Suppressor macrophage treated with lipopolysaccharide for 1 hour (primary cell): ENCODE results near the gene SLC35E2B.
A peak's percentile ranks its signal among the peaks of the same experiment; 100 is the strongest.
"Not testable (repeated sequence)": the region's sequence is repeated elsewhere in the genome, so short reads cannot be mapped to it uniquely, and the experiment has no call there.

Experiments
- DNase-seq, 3 donors: peaks; one replicate each; pipeline ENCODE4 v3.0.0-alpha.2; 2020 to 2022

Gene SLC35E2B

DNA sequence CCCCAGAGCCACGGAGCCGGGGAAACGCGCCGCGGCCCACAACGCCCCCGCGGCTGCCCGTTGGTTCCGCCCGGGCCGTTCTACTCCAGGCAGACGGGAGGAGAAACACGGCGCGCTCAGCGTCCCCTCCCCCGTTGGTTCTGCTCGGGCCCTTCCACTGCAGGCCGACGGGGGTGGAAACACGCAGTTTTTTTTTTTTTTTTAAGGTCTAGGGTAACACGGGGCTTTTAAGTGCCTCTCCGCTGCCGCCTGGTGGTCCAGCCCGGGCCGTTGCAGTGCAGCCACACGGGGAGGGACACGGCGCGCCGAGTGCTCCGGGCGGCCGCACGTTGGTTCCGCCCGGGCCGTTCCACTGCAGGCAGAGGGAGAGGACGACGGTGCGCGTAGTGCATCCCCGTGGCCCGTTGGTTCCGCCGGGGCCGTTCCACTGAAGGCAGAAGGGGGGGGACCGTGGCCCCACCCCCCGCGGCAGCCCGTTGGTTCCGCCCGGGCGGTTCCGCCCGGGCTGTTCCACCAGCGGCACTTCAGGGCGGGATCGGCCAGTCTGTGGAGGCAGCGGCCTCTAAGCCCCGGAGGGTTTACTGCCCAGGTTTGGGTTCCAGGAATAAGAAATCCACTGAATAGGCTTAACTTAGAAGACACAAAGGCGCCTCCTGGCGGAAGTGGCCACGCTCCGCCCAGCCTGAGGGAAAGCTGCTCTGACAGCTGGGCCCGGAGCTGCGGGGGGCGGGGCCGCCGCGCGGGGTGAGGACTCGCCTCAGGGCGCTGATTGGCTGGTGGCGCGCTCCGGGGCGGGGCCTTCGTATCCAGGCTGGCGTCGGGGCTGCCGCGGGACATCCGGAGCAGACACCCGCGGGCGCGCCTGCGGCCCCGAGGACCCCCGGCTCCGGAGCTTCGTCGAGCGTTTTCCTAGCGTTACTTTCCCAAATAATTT is at the start of gene SLC35E2B:
Gene SLC35E2B, minus strand, starts transcription at position 82 of the 934 bp plus-strand sequence. CDS start 16,096 bp downstream, outside the sequence.
- peak; percentile 92 to 94 (median 94) for DNase-seq

GRCh38 chr1:1741013-1741412 is 48.4 kb upstream of the SLC35E2B start:
- peak; percentile 80 to 96 (median 94) for DNase-seq

GRCh38 chr1:1738799-1739337 is 46.3 kb upstream of the SLC35E2B start:
- DNase-seq: not testable (repeated sequence)

DNA sequence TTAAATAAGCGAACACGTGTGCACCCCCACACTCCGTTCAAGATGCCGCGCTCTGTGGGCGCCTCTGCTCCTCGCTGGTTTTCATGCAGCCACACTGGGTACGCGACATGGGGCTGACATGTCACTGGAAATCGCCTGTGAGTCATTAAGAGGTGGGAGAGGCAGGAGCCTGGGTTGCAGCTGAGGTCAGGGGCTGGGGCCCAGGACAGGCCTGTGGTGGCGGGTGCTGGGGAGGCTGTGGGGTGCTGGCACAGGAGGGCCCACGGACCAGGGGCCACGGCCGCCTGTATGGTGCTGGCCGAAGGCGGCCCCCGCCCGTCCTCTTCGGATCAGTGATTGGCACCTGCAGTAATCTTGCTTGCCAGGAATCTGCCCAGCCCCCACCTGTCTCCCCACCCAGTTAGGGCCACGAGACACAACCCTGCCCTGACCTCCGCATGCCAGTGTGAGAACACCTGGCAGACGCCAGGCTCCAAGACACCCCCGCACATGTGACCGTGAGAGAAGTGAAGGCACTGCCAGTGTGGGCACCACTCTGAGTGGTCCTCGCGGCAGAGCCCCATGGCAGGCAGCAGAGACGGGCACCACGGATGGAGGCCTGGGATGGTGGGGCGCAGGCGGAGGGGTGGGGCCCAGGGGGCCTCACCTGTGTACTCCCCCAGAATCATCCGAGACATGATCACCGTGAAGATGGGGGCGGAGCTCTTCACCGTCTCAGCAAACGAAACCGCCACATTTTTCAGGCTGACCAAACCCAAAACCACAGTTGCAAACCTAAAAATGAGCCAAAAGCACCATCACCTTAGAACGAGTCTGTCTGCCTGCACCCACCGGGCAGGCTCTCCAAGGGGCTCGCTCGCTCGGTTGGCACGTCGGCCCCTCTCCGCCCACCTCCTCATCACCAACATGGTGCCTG is 45.3 kb upstream of the SLC35E2B start:
- DNase-seq: not testable (repeated sequence)

- no peak for DNase-seq
Measured at GRCh38 chr1:1732381-1732780, 39.8 kb upstream of the SLC35E2B start.

DNA sequence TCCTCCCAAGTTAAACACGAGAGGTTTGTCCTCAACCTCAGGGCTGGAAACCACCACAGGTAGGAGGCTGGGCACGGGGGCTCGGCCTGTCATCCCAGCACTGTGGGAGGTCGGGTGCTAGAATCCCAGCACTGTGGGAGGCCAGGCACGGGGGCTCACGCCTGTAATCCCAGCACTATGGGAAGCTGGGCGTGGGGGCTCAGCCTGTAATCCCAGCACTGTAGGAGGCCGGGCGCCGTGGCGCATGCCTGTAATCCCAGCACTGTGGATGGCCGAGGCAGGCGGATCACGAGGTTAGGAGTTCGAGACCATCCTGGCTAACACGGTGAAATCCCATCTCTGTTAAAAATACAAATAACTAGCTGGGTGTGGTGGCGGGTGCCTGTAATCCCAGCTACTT is 38.3 kb upstream of the SLC35E2B start:
- no peak for DNase-seq

- not testable (repeated sequence) for DNase-seq
Measured at GRCh38 chr1:1730230-1730629, 37.6 kb upstream of the SLC35E2B start.

DNA sequence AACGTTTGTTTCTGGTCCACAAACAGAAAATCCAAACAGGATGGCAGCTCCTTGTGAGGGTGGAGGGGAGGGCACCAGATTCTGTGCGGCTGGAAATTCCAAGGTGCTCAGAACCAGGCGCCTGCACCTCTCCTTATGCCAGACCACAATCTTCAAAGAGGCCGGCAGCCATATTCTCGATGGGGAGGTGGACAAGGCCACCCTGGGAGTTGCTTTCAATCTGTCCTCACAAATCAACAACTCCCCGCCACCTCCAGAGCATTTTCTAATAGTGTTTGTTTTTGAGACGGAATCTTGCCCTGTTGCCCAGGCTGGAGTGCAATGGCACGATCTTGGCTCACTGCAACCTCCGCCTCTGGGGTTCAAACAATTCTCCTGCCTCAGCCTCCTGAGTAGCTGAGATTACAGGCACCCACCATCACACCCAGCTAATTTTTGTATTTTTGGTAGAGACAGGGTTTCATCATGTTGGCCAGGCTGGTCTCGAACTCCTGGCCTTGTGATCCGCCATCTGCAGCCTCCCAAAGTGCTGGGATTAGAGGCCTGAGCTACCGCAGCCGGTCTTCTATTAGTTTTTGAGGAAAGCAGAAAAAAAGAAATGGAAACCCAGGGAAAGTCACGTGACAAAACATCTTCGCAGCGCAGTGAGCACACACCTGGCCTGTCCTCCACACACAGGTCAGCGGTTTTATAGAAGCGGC is 36.7 kb upstream of the SLC35E2B start:
- not testable (repeated sequence) for DNase-seq

DNA sequence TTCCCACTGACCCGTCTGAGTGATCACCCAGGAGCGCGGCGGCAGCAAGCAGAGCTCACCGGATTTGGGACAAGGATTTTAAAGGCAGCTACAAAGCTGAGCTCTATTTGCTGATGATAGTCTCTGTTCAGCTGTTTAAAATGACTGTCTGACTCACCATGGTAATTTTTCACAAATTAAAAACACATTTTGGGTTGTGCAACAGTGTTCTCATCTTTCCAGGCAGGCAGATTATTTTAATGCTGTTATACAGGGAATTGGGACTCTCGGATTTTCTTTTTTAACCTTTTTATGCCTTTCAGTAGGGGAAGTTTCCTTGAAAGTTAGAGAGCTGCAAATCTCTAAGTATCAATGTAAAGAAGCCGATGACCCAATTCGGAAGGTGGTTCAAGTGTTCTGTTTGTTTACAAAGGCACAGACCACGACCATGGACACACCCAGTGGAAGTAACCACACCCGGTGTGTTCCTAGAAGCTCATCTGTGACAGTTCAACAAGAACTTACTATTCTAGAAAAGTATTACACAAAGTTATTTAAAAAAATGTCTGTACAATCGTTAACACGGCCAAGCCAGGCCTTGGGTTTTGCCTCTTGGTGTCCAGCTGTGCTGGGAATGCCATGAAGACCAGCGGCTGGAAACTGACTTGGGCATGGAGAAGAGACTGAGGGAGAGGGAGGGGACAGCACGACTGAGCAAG is 35.9 kb upstream of the SLC35E2B start:
- not testable (repeated sequence) for DNase-seq

DNA sequence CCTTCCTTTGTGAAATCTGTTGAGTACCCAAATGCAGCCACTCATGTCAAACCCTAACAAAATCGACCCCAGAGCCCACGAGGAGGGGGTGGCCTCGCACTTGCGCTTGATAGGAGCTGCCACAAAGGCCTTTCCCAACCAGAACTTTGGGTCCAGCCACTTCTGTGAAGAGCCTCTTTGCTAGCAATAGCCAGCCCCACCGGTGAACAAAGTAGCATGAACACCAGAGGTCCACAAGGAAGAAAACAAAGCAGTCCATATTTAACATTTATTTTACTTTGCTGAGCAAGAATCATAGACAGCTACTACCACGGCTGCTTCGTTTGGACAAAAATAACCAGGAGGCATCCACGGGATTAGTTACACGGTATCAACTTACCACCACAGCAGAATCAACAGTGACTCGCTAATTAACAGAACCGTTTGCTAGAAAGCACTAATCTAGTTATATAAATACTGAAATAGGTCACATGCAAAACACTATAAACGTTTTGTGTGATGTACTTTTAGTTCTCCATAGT is 34.6 kb upstream of the SLC35E2B start:
- not testable (repeated sequence) for DNase-seq

DNA sequence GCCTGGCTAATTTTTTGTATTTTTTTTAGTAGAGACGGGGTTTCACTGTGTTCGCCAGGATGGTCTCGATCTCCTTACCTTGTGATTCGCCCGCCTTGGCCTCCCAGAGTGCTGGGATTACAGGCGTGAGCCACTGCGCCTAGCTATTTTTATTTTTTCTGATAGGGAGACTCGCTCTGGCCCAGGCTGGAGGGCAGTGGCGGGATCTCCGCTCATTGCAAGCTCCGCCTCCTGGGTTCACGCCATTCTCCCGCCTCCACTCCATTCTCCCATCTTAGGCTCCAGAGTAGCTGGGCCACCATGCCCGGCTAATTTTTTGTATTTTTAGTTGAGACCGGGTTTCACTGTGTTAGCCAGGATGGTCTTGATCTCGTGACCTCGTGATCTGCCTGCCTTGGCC is 33.5 kb upstream of the SLC35E2B start:
- DNase-seq: not testable (repeated sequence)

- DNase-seq: peak; percentile 99 to 100 (median 100)
Measured at GRCh38 chr1:1724035-1724864, 31.7 kb upstream of the SLC35E2B start, which contains the start of gene CDK11A. TSS of gene CDK11A (minus strand) at chr1:1724357. CDS start at chr1:1722818, 1,539 bp downstream.

DNA sequence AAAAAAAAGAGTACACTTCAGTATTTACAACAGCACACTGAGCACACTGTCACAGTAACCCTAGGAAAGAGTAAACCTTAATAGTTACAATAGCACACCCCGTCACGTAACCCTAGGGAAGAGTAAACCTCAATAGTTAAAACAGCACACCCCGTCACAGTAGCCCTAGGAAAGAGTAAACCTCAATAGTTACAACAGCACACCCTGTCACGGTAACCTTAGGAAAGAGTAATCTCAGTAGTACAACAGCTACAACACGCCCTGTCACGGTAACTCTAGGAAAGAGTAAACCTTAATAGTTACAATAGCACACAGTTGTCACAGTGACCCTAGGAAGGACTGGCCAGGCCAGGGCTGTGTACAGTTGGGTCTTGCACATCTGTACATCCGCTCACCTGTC is 28.6 kb upstream of the SLC35E2B start:
- no peak for DNase-seq

GRCh38 chr1:1715109-1715883 is 22.7 kb upstream of the SLC35E2B start:
- not testable (repeated sequence) for DNase-seq

DNA sequence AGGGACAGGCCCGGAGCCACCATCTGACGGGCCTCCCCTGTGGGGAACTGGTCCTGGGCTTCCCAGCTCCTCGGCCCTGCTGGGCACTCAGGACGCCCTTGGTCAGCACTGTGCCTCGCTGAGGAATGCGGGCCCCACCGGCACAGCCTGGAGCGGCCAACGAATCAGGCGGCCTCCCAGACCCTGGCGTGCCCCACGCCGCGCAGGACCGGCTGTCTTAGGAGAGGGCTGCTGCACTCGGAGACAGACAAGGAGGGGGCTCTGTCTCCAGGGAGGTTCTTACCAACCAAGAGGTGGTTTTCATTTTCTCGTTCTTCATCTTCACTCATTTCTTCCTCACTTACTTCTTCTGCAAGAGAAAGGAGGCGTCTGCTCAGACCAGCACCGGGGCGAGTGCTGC is 15.3 kb upstream of the SLC35E2B start:
- DNase-seq: not testable (repeated sequence)

GRCh38 chr1:1707241-1707640 is 14.6 kb upstream of the SLC35E2B start:
- DNase-seq: not testable (repeated sequence)

- DNase-seq: not testable (repeated sequence)
Measured at GRCh38 chr1:1705623-1706022, 13.0 kb upstream of the SLC35E2B start.

DNA sequence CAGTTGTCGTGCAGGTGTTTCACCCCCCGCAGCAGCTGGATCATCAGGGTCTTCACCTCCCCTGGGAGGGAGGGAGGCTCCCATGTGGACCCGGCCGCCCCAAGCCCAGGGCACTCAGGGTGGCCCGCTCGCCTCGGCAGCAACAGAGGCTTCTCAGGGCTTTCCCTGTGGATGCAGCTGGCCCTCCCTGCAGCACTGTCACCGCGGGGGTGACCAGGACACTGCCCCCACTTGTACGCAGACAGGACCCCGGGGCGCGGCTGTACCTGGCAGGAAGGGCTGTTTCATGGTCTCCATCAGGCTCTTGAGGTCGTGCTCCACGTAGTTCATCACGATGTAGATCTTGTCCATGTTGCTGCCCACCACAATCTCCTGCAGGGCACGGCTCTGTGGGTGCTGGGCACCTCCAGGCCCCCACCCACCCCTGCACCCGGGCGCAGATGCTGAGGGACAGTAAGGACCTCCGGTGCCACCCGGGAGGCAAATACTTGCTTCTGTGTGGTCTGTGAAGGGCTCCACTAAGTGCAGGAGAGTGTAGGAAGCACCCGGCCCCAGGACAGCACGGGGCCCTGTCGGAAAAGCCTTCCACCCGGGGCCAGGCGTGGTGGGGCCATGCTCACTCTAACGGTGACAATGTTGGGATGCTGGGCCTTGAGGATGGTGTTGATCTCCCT is 11.8 kb upstream of the SLC35E2B start:
- DNase-seq: not testable (repeated sequence)

DNA sequence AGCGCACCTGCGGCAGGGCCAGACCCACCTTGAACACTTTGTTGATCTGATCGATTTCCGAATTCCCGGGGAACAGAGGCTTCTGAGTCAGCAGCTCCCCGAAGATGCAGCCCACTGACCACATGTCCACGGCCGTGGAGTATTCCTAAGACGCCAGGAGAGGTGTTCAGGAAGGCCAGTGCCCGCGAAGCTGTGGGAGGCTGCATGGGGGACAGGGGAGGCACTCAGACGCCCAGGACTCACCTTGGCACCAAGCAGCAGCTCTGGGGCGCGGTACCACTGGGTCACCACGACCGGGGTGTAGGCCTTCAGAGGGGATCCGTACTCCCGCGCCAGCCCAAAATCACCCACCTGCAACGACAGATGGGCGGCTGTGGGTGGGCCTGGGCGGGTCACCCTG is 11.2 kb upstream of the SLC35E2B start:
- no peak for DNase-seq
